Epithelial cell of esophagus (primary cell): ENCODE results near the gene COG5.
A peak's percentile ranks its signal among the peaks of the same experiment; 100 is the strongest.

Experiments used
- DNase-seq: peaks from one replicate; pipeline ENCODE4 v3.0.0; 2010; ENCODE audit warnings: low read depth
- H3K4me3 ChIP-seq: 2 replicates; pipeline ENCODE4 v1.5.1; 2011; ENCODE audit warnings: mild to moderate bottlenecking, low read length, control low read depth
- CTCF ChIP-seq: IDR thresholded peaks from 2 replicates; pipeline ENCODE4 v1.5.1; 2011; ENCODE audit warnings: low read depth, mild to moderate bottlenecking, low read length, control low read depth, inconsistent platforms; ENCODE audit not compliant: insufficient read depth; ENCODE audit errors: missing control alignments

Gene COG5

GRCh38 chr7:107208563-107208962 is 355.2 kb downstream of the COG5 start:
- H3K4me3 ChIP-seq: no peak overlapping the region
- no peak for TF ChIP-seq CTCF
- DNase-seq: no peak

- TF ChIP-seq CTCF: no peak
- DNase-seq: no peak
- H3K4me3 ChIP-seq: no peak overlapping the region
These were observed 355.6 kb downstream of the COG5 start for GRCh38 chr7:107208024-107208521.

GRCh38 chr7:107207459-107207858 is 356.3 kb downstream of the COG5 start:
- no peak for DNase-seq
- TF ChIP-seq CTCF: no peak
- H3K4me3 ChIP-seq: no peak overlapping the region

GRCh38 chr7:107206706-107207105 is 357.0 kb downstream of the COG5 start:
- DNase-seq: no peak
- no peak for TF ChIP-seq CTCF
- H3K4me3 ChIP-seq: no peak overlapping the region

GRCh38 chr7:107206136-107206535 is 357.6 kb downstream of the COG5 start:
- H3K4me3 ChIP-seq: no peak overlapping the region
- TF ChIP-seq CTCF: no peak
- DNase-seq: no peak

- no peak overlapping the region for H3K4me3 ChIP-seq
- no peak for TF ChIP-seq CTCF
- no peak for DNase-seq
These were observed 360.1 kb downstream of the COG5 start for GRCh38 chr7:107203607-107204006.

GRCh38 chr7:107201795-107202450 is 361.8 kb downstream of the COG5 start:
- DNase-seq: peak; percentile 54
- no peak overlapping the region for H3K4me3 ChIP-seq
- peak; percentile 71 for TF ChIP-seq CTCF
